Measurements from ENCODE around the gene GPC6. TPM values are rescaled to one million over a fixed set of nuclear protein-coding genes. Genes with fewer than 3 reads are reported as not detected.

GPC6 gene
- total RNA-seq, 1 donor from 2014 or later, result 16.1 TPM

DNA sequence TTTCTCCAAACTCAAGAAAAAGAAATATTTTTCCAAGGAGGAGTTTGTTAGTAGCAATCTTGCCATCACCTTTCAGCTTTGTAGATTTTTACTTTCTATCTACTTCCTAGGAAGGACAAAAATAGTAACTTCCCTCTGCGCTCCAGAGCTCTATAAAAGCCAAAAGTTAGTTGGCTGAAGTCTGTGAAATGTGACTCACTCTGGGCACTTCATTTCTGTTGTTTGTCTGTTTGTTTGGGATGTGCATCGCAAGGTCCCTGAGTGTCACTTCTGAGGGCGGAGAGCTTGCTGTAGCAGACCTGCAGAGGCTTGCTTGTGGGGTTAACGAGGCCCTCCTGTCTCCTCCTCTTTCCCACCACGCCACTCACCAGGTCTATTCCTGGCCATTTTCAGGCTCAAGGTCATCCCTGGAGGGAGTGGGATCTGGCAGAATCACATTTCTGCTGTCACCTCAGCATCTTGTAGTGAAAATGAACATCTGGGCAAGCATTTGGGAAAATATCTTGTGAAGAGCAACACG is 307.6 kb downstream of the GPC6 start:
- H3K4me1 Mint-ChIP-seq (ENCODE audit: unreplicated experiment), result peaks cover 18% of the 10 kb centered on the region
- no peaks in the 10 kb centered on the region for H3K9me3 Mint-ChIP-seq (ENCODE audit: unreplicated experiment)
- no peak overlapping the region for H3K4me3 Mint-ChIP-seq (ENCODE audit: unreplicated experiment)
- H3K27me3 Mint-ChIP-seq (ENCODE audit: unreplicated experiment), result no peaks in the 10 kb centered on the region
- H3K36me3 Mint-ChIP-seq (ENCODE audit: low read depth, unreplicated experiment), result no peaks in the 10 kb centered on the region
- TF ChIP-seq, protein P1, sequence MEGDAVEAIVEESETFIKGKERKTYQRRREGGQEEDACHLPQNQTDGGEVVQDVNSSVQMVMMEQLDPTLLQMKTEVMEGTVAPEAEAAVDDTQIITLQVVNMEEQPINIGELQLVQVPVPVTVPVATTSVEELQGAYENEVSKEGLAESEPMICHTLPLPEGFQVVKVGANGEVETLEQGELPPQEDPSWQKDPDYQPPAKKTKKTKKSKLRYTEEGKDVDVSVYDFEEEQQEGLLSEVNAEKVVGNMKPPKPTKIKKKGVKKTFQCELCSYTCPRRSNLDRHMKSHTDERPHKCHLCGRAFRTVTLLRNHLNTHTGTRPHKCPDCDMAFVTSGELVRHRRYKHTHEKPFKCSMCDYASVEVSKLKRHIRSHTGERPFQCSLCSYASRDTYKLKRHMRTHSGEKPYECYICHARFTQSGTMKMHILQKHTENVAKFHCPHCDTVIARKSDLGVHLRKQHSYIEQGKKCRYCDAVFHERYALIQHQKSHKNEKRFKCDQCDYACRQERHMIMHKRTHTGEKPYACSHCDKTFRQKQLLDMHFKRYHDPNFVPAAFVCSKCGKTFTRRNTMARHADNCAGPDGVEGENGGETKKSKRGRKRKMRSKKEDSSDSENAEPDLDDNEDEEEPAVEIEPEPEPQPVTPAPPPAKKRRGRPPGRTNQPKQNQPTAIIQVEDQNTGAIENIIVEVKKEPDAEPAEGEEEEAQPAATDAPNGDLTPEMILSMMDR (IDR thresholded peaks at IDR 0.05; ENCODE audit: unreplicated experiment), result no peak
- H3K27ac Mint-ChIP-seq (ENCODE audit: unreplicated experiment), result no peak overlapping the region
- DNase-seq (ENCODE audit: low spot score), result no peak

DNA sequence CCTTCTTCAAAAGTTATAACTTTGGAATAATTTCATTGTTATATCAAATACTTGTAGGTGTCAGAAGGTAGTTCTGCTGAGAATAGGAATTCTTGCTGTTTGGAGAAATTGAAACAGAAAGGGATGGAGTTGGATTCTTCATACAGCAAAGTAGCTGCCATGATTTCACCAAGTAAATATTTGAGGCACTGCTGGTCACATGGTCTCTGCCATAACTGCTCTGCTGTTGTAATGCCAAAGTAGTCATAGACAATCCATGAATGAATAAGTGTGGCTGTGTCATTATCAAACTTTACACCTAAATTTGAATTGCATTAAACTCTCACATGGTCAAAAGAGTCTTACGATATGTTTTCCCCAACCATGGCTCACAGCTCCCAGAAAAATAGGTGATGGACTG is 308.6 kb downstream of the GPC6 start:
- DNase-seq (ENCODE audit: low spot score), result no peak
- Mint-ChIP-seq H3K27me3 (ENCODE audit: unreplicated experiment) (no peaks in the 10 kb centered on the region), H3K4me1 (ENCODE audit: unreplicated experiment) (peaks cover 18% of the 10 kb centered on the region), H3K36me3 (ENCODE audit: low read depth, unreplicated experiment) (no peaks in the 10 kb centered on the region), H3K4me3 (ENCODE audit: unreplicated experiment) (no peak overlapping the region), H3K9me3 (ENCODE audit: unreplicated experiment) (no peaks in the 10 kb centered on the region), H3K27ac (ENCODE audit: unreplicated experiment) (no peak overlapping the region)
- TF ChIP-seq, protein P1 (IDR thresholded peaks at IDR 0.05; ENCODE audit: unreplicated experiment), result no peak

DNA sequence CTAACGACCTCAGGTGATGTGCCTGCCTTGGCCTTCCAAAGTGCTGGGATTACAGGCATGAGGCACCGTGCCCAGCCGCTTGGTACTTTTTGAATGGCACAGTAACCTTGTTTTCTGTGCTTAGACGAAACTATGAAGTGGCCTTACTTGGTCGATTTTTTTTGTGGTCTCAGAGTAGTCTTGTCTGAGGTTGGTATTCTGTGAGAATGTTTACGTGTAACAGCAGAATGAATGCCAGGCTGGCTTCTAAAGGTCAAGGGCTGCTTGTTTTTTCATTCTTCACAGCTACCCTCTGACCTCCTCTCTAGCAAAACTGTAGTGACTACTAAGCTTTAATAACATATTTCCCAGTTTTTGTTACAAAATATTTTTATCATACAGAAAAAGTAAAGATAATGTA is 313.3 kb downstream of the GPC6 start:
- DNase-seq (ENCODE audit: low spot score), result no peak
- no peak overlapping the region for H3K27ac Mint-ChIP-seq (ENCODE audit: unreplicated experiment)
- H3K4me1 Mint-ChIP-seq (ENCODE audit: unreplicated experiment), result no peaks in the 10 kb centered on the region
- no peaks in the 10 kb centered on the region for H3K27me3 Mint-ChIP-seq (ENCODE audit: unreplicated experiment)
- H3K36me3 Mint-ChIP-seq (ENCODE audit: low read depth, unreplicated experiment), result no peaks in the 10 kb centered on the region
- no peak overlapping the region for H3K4me3 Mint-ChIP-seq (ENCODE audit: unreplicated experiment)
- no peaks in the 10 kb centered on the region for H3K9me3 Mint-ChIP-seq (ENCODE audit: unreplicated experiment)
- TF ChIP-seq, protein P1 (IDR thresholded peaks at IDR 0.05; ENCODE audit: unreplicated experiment), result no peak

DNA sequence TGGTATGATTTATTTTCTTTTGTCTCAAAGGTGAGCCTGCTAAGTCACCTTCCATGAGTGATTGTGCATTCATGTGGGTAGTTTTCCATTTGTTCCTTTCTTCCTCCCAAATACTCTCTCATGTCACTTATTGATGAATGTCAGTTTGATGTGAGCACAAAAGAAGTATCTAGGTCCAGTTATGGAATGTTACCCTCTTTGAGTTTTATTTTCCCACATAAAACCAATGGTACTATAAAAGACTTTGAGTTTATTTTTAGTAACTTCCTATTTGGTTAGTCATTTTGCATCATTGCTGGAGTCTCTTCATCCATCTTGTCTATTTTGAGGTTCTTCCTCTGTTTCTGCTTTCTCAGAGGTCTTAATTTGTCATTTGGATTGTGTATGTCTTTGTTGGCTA is 321.3 kb downstream of the GPC6 start:
- Mint-ChIP-seq H3K4me3 (ENCODE audit: unreplicated experiment) (no peak overlapping the region), H3K27me3 (ENCODE audit: unreplicated experiment) (no peaks in the 10 kb centered on the region), H3K4me1 (ENCODE audit: unreplicated experiment) (no peaks in the 10 kb centered on the region), H3K36me3 (ENCODE audit: low read depth, unreplicated experiment) (no peaks in the 10 kb centered on the region), H3K27ac (ENCODE audit: unreplicated experiment) (no peak overlapping the region), H3K9me3 (ENCODE audit: unreplicated experiment) (no peaks in the 10 kb centered on the region)
- TF ChIP-seq, protein P1 (IDR thresholded peaks at IDR 0.05; ENCODE audit: unreplicated experiment), result no peak
- DNase-seq (ENCODE audit: low spot score), result no peak

DNA sequence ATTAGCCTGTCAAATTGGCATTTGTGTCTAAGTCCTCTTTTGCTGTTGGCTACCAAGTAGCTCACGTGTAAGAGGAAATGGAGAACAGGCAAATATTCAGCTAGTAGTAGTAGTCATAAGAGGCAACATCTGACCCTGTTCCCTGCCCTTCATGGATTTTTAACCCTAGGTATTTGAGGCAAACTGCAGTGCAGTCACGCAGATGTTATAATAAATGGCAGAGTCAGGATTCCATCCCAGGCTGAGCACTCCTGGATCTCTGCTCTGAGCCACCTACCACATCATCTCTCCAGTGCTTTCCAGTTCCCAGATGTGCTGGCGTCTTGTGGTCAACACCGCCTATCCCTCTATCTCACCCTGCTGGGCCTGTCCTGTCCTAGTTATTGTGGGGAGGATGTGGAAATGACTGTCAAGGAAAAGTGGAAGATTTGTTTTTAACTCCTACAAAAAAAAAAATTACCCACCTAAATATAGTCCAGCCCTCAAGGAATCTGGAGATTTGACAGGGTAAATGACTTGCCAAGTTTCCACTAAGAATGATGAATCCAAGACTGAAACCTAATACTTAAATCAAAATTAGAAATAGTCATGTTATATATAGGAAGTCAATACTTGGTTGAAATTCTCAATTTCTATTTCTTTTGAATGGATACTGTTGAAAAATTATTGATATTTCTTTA is 322.9 kb downstream of the GPC6 start:
- H3K4me1 Mint-ChIP-seq (ENCODE audit: unreplicated experiment), result no peaks in the 10 kb centered on the region
- H3K27ac Mint-ChIP-seq (ENCODE audit: unreplicated experiment), result no peak overlapping the region
- no peaks in the 10 kb centered on the region for H3K27me3 Mint-ChIP-seq (ENCODE audit: unreplicated experiment)
- no peaks in the 10 kb centered on the region for H3K36me3 Mint-ChIP-seq (ENCODE audit: low read depth, unreplicated experiment)
- H3K4me3 Mint-ChIP-seq (ENCODE audit: unreplicated experiment), result no peak overlapping the region
- H3K9me3 Mint-ChIP-seq (ENCODE audit: unreplicated experiment), result no peaks in the 10 kb centered on the region
- TF ChIP-seq, protein P1 (IDR thresholded peaks at IDR 0.05; ENCODE audit: unreplicated experiment), result no peak
- no peak for DNase-seq (ENCODE audit: low spot score)

All from endothelial cell (in vitro differentiated cells).